NCI-H2081 treated with DMSO at 0.1 percent for 48 hours (cell line): Measurements from ENCODE around the gene ERN2.
"Not testable (repeated sequence)": the region's sequence is repeated elsewhere in the genome, so short reads cannot be mapped to it uniquely, and the experiment has no call there.

Experiments
- DNase-seq: peaks from one replicate; lab custom pipeline; 2025; lab: John Stamatoyannopoulos, UW

ERN2 gene

DNA sequence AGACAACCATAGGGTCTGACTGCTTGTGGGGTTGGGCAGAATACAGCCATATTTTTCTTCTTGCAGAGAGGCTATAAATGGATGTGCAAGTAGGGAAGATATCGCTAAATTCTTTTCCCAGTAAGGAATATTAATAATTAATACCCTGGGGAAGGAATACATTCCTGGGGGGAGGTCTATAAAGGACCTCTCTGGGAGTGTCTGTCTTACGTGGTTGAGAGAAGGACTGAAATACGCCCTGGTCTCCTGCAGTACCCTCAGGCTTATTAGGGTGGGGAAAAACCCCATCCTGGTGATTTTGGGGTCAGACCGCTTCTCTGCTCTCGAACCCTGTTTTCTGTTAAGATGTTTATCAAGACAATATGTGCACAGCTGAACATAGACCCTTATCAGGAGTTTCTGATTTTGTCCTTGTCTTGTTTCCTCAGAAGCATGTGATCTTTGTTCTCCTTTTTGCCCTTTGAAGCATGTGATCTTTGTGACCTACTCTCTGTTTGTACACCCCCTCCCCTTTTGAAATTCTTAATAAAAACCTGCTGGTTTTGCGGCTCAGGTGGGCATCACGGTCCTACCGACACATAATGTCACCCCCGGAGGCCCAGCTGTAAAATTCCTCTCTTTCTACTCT is 9.7 kb upstream of the ERN2 start:
- not testable (repeated sequence) for DNase-seq

DNA sequence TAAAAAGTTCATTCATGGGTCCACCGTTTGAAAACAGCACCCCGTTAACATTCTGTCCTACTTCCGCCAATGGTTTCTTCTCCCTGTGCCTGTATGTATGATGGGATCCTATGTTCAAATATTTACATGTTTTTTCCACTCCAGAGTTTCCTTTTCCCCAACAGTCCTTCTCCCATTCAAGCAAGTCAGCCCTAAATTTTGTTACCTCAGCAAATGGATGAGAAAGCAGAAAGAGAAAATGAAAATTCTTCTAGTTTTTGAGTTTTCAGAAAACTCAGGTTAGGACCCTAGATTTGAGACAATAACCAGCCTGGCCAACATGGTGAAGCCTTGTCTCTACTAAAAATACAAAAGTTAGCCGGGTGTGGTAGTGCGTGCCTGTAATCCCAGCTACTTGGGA is 3.5 kb upstream of the ERN2 start:
- no peak for DNase-seq

DNA sequence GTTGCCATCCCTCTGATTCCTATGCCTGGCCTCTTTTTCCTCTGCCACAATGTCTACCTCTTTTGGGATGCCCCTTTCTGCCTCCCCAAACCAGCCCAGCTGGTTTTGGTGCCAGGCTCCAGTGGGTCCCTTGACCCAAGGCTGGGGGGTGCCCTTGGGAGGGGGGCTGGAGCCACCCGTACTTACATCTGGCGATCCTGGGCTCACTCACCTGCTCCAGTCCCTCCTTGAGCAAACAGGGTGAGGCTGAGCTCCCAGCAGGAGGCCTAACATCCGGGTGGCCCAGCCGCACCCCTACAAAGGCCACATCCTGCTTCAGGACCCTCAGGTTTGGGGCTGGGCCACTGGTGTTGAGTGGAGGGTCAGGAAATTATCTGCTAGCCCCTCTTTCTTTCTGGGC is 1.2 kb downstream of the ERN2 start:
- DNase-seq = no peak

DNA sequence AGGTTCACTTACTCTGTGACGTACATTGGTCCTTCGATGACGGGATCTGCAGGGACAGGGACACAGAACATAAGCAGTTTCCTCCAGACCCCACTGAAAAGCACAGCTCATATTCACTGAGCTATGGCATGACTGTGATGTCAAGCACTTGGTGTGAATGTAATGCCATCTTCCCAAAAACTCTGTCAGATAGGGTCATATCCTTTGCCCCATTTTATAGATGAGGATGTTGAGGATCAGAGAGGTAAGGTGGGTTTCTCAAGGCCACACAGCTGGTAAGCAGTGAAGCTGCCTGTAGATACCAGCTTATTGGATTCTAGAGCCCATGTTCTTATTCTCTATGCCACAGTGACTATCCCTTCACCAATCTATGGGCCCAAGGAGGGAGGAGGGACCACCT is 2.5 kb downstream of the ERN2 start:
- no peak for DNase-seq

DNA sequence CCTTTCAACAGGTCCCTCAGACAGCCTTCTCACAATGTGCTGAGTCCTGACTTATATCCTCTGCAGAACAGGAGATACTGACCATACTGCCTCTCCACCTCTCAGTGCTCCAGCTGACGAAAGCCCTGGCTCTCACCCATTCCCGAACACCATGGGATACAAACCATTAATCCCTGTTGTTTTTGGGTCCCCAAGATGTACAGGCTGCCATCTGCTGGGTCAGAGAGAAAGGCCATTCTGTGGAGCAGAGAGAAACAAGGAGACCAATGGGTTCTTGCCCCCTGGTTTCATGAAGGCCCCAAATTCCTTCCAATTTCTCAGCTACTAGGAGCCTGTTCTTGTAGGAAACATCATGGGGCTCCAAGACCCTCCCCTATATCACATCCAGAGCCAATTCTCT is 3.0 kb downstream of the ERN2 start:
- no peak for DNase-seq

DNA sequence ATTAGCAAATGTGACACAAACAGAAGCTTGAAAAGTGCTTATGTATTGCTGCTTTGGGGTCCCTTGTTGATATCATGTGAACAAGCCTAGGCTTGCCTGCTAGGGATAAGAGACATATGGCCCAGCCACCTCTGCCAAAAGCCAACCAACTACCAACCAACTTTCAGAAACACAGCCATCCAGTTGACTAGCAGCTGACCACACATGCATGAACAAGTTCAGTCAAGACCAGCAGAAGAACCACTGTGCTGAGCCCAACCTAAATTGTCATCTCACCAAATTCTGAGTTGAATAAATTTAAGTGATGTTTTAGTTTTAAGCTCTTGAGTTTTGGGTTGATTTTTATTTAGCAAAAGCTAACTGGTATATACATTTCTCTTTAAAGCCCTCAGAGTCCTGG is 3.5 kb downstream of the ERN2 start:
- DNase-seq = no peak

DNA sequence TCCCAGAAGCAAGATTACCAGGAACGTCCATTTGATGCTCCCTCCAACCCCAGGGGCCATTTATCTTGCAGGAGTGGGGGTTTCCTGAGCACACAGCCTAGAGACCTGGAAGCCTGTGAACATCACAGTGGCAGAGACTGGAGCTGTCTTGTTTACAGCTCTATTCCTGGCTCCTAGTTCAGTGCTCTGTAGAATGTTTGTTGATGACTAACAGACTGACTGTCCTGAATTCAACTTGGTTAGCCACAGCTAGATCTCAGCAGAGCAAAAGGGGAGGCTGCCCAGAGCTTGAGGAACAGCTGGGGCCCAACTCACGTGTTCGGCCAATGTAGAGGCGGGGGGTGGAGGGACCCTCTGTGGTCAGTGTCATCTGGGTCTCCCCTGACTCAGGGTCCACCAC is 6.6 kb downstream of the ERN2 start:
- DNase-seq = no peak

DNA sequence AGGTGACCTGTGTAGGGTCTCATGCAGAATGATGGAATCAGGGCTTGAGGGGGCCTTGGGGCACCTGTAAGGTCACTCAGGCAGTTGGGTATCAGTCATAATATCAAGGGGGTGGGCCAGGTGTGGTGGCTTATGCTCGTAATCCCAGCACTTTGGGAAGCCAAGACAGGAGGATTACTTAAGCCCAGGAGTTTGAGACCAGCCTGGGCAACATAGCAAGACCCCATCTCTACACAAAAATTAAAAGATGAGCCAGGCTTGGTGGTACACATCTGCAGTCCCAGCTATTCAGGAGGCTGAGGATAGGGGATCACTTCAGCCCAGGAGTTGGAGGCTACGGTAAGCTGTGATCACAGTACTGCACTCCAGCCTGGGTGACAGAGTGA is 7.5 kb downstream of the ERN2 start:
- DNase-seq = no peak

DNA sequence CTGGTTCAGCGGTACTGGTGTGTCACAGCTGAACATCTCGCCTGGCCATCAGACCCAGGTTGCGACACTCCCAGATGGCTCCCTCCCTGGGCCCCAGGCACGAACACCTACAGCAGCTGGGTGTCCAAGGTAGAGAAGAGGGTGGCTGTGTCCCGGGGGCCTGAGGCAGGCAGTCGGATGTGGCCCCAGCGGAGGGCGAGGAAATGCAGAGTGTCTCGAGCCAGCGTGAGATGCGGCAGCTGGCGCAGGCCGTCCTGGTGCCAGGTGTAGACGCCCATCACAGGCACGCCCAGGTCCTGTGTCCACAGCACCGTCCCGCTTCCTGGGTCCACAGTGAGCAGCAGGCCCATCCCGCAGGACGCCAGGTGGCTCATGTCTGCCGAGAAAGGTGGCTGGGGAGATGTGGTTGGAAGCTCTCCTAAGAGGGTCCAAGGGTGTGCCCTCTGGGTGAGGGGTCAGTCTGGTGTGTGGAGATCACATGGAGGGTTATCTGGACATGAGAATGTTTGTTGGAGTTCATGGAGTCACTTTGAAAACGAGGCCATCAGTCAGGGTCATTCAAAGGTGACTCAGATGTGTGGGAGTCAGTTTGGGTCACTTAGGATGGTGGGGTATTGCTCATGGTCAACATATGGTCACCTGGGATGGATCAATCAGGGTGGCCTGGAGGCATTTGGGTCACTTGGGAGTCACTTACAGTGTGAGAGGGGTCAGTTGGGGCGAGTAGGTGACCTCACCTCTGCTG is 8.1 kb downstream of the ERN2 start:
- DNase-seq = no peak

DNA sequence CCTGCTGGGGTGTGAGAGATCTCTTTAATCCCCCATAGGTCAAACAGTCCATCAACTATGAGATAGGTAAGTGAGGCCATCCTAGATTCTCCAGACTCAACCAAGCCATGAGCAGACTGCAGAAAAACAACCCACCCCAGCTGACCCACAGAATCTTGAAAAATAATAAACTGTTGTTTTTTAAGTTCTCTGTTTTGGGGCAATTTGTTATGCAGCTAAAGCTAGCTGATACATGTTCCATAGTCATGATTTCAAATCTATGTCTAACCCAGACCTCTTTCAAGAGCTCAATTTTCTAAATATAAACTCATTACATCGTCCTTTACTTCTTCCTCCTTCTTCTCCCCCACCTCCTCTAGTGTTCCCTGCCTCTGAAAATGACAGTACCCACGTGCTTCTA is 10.1 kb downstream of the ERN2 start:
- DNase-seq = no peak

DNA sequence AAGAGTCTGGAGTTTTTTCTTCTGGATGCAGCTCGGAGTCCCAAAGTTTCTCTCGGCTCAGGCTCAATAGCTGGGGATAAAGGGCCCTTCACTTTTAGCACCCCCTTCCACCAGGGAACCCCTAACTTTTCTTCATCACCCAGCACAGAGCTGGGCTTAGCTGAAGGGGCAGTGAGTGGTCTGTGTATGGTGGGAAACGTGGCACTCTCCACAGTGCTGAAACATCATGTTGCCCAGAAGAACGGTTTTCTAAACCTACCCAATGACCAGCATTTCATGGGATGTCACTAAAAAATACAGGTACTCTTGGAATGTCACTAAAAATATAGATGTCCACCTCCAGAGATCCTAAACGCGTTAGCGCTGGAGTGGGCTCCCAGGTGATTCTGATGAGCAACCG is 12.0 kb downstream of the ERN2 start:
- no peak for DNase-seq

DNA sequence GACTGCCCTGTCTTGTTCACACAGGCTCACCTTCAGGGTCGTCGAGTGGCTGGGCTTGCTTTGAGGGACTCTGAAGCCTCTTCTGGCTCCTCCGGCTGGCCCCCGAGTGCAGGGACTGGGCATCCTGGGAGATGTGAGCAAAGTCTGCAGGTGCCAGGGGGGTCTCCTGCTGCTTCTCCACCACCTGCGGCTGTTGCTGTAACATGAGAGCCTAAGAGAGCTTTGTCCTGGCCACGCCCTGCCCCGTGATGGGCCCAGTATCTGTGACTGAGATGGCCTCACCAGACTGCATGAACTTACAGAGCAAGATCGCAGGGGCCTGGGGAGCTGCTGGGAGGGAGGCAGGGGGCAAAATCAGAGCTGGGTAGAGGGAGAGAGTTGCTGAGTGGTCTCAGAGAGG is 12.5 kb downstream of the ERN2 start:
- DNase-seq = no peak

DNA sequence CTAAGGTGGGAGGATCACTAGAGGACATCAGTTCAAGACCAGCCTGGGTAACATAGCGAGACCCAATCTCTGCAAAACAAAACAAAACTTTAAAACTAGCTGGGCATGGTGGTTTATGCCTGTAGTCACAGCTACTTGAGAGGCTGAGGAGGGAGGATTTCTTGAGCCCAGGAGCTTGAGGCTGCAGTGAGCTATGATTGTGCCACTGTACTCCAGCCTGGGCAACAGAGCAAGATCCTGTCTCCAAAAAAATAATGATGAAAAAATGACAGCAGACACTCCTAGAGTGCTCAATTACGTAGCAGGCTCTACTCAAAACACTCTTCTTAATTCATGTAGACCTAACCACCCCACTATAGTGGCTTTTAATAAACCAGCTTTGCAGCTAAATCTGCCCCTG is 12.9 kb downstream of the ERN2 start:
- DNase-seq = no peak

DNA sequence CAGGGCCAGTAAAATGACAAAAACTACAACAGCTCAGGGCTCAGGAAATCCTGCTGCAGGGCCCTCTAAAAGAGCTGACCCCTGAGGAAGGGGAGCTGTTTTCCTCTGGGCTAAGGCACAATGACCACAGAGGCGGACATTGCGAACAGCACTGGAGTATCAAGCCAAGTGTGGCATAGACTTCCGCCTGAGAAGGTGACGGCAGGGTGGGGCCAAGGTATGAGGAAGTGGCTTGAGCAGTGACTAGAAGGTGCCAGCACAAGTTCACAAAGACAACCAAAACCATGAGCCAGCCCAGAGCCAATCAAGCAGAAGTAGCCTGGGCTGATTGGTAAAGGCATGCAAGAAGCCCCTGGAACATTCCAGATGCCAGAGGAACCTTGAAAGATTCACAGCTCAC is 13.9 kb downstream of the ERN2 start:
- no peak for DNase-seq

DNA sequence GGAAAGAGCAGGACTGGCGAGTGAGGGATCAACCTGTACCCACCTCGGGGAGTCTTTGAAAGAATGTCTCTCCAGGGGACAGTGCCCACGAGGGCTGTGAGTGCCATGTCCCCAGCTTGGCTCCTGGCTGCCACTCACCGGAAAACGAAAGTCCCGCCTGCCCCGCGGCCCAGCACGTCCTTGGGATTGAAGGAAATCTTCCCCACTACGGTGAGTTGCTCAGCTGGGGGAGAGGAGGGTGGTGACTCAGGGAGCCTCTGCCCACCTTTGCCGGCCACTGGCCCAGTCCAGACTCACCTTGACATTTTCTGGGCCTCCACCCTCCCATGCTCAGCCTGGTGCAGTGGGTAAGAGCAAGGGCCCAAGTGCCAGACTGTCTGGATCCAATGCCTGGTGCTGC is 17.3 kb downstream of the ERN2 start:
- DNase-seq = no peak

DNA sequence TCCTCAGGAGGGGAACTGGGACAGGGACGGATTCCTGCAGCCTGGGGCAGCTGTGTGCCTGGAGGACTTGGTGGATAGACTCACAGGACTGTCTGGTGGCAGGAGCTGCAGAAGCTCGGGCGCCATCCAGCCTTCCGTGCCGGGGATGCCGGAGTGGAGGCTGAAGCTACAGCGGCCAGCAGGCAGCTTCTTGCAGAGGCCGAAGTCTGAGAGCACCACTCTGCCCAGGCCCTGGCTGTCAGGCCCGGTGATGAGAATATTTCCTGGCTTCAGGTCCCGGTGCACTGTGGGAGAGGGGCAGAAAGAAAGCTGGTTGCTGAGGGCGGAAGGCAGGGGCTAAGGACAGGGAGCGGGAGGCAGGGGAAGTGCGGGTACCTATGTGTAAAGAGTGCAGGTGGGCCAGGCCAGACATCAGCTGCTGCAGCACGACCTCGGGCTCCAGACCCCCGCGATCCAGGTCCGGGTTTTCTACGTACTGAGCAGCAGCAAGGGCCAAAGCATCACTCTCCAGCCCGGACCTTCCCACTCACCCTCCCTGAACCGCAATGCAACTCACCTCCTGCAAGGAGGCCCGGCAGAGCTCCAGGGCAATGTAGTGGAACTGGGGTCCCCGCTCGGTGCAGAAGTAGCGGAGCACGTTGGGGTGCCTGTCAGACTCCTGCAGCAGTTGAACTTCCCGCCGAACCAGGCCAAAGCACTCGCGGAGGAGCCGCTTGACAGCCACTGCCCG is 18.2 kb downstream of the ERN2 start:
- DNase-seq = no peak

DNA sequence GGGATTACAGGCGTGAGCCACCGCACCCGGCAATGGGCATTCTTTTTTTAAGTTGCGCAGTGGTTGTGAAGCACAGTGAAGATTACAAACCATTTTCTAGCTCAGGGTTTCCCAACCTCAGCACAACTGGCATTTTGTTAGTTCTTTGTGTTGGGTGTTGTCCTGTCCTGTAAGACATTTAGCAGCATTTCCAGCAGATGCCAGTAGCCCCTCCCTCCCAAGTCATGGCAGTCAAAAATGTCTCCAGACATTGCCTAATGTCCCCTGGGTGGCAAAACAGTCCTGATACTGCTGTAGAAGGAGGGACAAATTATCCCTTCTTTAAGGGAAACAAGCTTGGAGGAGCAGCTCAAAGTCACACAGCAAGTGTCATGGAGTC is 18.8 kb downstream of the ERN2 start:
- no peak for DNase-seq

DNA sequence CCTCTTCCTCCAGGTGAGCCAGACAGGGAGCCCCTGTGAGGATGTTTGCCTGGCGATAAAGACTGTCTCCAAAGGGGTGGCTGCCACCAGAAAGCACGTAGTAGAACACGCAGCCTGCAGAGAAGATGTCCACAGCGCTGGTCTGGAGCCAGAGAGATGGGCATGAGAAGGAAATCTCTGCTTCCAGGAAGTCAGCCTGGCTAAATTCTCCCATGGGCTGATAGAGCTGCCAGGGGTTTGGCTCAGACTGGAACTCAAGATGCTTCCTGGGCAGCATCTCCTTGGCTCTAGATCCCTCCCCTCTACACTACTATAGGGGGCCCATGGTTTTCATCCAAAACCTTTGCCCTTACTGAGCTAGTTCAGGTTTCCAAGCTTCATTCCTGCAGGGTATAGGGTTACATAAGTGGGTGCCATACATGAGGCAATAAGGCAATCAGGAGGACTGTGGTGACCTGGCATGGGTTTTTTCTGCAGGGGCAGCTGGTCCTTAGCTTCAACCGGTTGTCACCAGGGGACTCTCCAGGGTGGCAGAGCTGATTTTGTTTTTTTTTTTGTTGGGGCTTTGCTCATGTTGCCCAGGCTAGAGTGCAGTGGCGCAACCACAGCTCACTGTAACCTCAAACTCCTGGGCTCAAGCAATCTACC is 20.7 kb downstream of the ERN2 start:
- no peak for DNase-seq

DNA sequence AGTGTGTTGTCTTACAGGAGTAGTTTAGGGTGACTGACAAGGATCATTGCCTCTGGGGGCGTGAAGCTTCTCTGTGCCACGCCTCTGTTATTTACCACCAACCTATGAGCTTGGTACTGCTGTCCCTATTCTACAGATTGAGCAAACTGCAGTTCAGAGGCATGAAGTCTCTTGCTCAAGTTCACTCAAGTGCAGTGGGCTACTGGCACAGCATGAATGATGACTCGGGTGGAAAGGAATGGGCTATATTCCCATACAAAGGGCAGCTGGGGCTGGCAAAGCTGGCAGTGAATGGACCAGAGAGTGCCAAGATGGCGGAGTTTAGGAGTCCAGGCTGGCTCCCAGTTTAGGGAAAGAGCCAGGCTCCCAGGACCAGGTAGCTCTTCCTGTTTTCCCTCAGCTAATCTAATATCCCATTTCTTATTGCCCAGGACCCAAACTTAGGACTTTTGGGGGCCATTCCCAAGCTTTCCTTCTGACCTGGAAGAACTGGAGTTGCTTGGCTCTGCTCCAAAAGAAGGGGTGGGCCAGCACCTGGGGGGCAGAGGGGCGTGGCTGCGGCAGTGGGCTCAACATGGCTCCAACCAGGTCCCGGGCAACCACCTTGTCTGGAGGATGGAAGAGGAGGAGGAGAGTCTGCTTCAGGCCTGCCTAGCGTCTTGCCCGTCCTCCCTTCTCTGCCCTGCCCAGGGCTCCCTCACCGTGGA is 21.4 kb downstream of the ERN2 start:
- no peak for DNase-seq

DNA sequence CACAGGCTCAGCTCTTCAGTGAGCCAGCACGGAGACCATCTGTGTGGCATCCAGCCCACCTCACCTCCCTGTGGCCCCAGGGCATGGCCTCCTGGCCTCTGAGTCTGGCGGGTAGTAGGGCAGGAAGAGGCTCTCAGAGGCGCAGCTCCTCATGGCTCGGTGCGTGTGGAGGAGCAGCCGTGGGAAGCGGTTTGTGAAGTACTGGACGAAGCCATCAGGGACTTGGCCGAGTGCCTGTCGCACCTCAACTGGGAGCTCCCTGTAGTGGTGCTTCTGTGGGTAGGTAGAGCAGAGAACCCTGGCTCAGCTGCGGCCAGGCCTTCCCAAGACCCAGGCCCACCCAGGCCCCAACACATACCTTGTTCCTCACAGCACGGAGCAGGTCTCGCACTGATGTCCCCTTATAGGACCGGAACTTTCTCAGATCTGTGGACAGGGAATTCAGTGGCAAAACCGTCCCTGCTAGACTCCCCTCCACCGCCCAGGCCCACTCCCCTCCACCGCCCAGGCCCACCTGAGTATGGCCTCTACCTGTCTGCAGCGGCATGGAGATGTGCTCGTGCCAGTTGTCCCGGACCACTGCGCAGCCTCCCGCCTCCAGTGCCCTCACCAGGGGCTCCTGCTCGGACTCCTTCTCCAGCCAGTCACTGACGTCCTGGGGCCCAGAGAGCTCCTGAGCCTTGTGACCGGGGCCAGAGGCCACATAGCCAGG is 22.1 kb downstream of the ERN2 start:
- DNase-seq = no peak

DNA sequence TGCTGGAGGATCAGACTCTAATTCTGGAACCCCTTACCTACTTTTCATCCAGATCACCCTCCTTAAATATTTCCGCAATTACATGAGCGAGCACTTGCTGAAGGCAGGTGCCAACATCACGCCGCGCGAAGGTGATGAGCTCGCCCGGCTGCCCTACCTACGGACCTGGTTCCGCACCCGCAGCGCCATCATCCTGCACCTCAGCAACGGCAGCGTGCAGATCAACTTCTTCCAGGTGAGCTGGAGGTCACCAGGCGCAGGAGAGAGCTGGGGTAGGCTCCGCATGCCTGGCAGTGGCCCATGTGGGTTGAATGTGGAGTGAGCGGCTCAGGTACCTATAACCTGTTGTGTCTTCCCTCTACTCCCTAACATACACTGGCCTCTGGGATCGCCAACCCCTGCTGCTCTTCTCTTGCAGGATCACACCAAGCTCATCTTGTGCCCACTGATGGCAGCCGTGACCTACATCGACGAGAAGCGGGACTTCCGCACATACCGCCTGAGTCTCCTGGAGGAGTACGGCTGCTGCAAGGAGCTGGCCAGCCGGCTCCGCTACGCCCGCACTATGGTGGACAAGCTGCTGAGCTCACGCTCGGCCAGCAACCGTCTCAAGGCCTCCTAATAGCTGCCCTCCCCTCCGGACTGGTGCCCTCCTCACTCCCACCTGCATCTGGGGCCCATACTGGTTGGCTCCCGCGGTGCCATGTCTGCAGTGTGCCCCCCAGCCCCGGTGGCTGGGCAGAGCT is 23.4 kb downstream of the ERN2 start:
- no peak for DNase-seq
